Keratinocyte (primary cell): ENCODE results near the gene KLK15.

Experiments used
- EZH2 ChIP-seq: IDR thresholded peaks from one replicate; pipeline ENCODE4 v1.6.1; 2012; ENCODE audit warnings: inconsistent platforms, mild to moderate bottlenecking, low read length, moderate library complexity
- TF ChIP-seq, protein P1 (sequence below), 3 experiments: IDR thresholded peaks in 1 of 3; conservative IDR thresholded peaks in 1 of 3; optimal IDR thresholded peaks in 1 of 3; 2 replicates in 2 of 3; 3 replicates in 1 of 3; pipeline versions ENCODE3 to v1.5.1; 2011; ENCODE audit warnings: low read length in 3 of 3, mild to moderate bottlenecking in 3 of 3, moderate library complexity in 2 of 3, control low read depth in 1 of 3, inconsistent platforms in 1 of 3; ENCODE audit not compliant: insufficient read depth in 2 of 3; ENCODE audit errors: extremely low read depth in 1 of 3

- TF ChIP-seq, protein P1, sequence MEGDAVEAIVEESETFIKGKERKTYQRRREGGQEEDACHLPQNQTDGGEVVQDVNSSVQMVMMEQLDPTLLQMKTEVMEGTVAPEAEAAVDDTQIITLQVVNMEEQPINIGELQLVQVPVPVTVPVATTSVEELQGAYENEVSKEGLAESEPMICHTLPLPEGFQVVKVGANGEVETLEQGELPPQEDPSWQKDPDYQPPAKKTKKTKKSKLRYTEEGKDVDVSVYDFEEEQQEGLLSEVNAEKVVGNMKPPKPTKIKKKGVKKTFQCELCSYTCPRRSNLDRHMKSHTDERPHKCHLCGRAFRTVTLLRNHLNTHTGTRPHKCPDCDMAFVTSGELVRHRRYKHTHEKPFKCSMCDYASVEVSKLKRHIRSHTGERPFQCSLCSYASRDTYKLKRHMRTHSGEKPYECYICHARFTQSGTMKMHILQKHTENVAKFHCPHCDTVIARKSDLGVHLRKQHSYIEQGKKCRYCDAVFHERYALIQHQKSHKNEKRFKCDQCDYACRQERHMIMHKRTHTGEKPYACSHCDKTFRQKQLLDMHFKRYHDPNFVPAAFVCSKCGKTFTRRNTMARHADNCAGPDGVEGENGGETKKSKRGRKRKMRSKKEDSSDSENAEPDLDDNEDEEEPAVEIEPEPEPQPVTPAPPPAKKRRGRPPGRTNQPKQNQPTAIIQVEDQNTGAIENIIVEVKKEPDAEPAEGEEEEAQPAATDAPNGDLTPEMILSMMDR (optimal IDR thresholded peaks at IDR 0.05 in 1 of 3, IDR thresholded peaks at IDR 0.05 in 1 of 3, conservative IDR thresholded peaks at IDR 0.05 in 1 of 3; ENCODE audit: extremely low read depth in 1 of 3, insufficient read depth in 2 of 3, low read length in 3 of 3): no peak
- no peak for TF ChIP-seq EZH2
Measured at GRCh38 chr19:50797429-50797780, 36.0 kb downstream of the KLK15 start.
